ENCODE measurements around the gene SMYD3.

GRCh38 chr1:246039584-246039983 is 467.5 kb downstream of the SMYD3 start:
- TF ChIP-seq, protein P1, sequence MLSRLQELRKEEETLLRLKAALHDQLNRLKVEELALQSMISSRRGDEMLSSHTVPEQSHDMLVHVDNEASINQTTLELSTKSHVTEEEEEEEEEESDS (CRISPR knock-in tag; IDR thresholded peaks at IDR 0.05): no peak
- TF ChIP-seq POLR2AphosphoS5 (IDR thresholded peaks at IDR 0.05; ENCODE audit: control insufficient read depth, insufficient read depth, low read depth, low read length): no peak

Measured in K562 (cell line).